ENCODE data around the gene KCNJ5. TPM values are rescaled to one million over a fixed set of nuclear protein-coding genes. Genes with fewer than 3 reads are reported as not detected.

Gene KCNJ5
- polyA plus RNA-seq, 2 of the 4 experiments (the other 2 are of a cell fraction) = 0.04 TPM; not detected in 1

DNA sequence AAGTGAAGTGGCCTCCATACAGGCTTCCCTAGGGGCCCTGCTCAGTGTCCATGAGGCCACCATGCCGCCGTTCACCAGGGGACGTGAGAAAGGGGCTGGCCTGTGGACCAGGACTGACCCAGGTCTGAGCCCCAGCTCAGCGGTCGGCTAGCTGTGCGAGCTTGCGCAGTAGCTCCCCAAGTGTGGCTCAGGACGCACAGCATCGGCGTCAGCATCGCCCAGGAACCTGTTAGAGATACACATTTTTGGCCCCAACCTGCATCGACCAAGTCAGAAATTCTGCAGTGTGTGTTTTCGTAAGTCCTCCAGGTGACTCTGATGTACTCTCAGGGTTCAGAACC, 51.1 kb downstream of the KCNJ5 start:
- no peak for FAIRE-seq
- H3K4me1 ChIP-seq = no peaks in the 10 kb centered on the region
- no peak overlapping the region for H3K4me2 ChIP-seq
- H3K4me3 ChIP-seq = no peak overlapping the region
- no peak for DNase-seq (ENCODE audit: low read depth in 1 of 2, low spot score in 1 of 2)
- TF ChIP-seq, protein P1, sequence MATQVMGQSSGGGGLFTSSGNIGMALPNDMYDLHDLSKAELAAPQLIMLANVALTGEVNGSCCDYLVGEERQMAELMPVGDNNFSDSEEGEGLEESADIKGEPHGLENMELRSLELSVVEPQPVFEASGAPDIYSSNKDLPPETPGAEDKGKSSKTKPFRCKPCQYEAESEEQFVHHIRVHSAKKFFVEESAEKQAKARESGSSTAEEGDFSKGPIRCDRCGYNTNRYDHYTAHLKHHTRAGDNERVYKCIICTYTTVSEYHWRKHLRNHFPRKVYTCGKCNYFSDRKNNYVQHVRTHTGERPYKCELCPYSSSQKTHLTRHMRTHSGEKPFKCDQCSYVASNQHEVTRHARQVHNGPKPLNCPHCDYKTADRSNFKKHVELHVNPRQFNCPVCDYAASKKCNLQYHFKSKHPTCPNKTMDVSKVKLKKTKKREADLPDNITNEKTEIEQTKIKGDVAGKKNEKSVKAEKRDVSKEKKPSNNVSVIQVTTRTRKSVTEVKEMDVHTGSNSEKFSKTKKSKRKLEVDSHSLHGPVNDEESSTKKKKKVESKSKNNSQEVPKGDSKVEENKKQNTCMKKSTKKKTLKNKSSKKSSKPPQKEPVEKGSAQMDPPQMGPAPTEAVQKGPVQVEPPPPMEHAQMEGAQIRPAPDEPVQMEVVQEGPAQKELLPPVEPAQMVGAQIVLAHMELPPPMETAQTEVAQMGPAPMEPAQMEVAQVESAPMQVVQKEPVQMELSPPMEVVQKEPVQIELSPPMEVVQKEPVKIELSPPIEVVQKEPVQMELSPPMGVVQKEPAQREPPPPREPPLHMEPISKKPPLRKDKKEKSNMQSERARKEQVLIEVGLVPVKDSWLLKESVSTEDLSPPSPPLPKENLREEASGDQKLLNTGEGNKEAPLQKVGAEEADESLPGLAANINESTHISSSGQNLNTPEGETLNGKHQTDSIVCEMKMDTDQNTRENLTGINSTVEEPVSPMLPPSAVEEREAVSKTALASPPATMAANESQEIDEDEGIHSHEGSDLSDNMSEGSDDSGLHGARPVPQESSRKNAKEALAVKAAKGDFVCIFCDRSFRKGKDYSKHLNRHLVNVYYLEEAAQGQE (IDR thresholded peaks at IDR 0.05) = no peak
- TF ChIP-seq EHMT2 (IDR thresholded peaks at IDR 0.05; ENCODE audit: low read depth) = no peak
- TF ChIP-seq RFX5 (IDR thresholded peaks at IDR 0.05) = no peak
- TF ChIP-seq ZSCAN20 (CRISPR knock-in tag; IDR thresholded peaks at IDR 0.05) = no peak
- TF ChIP-seq TP53 (CRISPR knock-in tag; IDR thresholded peaks at IDR 0.05) = no peak
- TF ChIP-seq NPAS2 (CRISPR knock-in tag; IDR thresholded peaks at IDR 0.05; ENCODE audit: borderline replicate concordance) = no peak
- TF ChIP-seq HOXB5 (CRISPR knock-in tag; IDR thresholded peaks at IDR 0.05) = no peak
- no peak for TF ChIP-seq CBX2 (IDR thresholded peaks at IDR 0.05; ENCODE audit: borderline replicate concordance, low read depth)
- TF ChIP-seq ZNF302 (CRISPR knock-in tag; IDR thresholded peaks at IDR 0.05) = no peak
- 93% methylated on average over 5 of the region's 13 CpGs for WGBS (ENCODE audit: missing lambda C conversion rate)
- POLR2A ChIA-PET = no interaction called here
- no peaks in the 10 kb centered on the region for H3K9me3 ChIP-seq
- CTCF ChIA-PET = interaction anchor here (0.5 to 6.4 kb wide), 3 partner anchors 14 to 97 kb away, joined by 3 to 26 read pairs (median 7); no protein-coding TSS in a partner anchor
- ATAC-seq = no peak
- no peak overlapping the region for H3K27ac ChIP-seq

GRCh38 chr11:128942817-128943427, 51.8 kb downstream of the KCNJ5 start, which contains the start of gene TP53AIP1:
TSS of gene TP53AIP1 (minus strand) at chr11:128942871. CDS start at chr11:128937818, 5,053 bp downstream.
- ChIA-PET POLR2A (no interaction called here), CTCF (interaction anchor here (1.1 to 6.4 kb wide), 3 partner anchors 14 to 58 kb away, joined by 3 to 26 read pairs (median 5); no protein-coding TSS in a partner anchor)
- no peak within 1 kb of the TSS for H3K4me3 ChIP-seq
- DNase-seq (ENCODE audit: low read depth in 1 of 2, low spot score in 1 of 2) (no peak), ATAC-seq (no peak), FAIRE-seq (no peak)
- no peaks in the 10 kb centered on the region for H3K4me1 ChIP-seq
- WGBS (ENCODE audit: missing lambda C conversion rate) = 86% methylated on average over 8 of the region's 21 CpGs
- no peak within 1 kb of the TSS for H3K27ac ChIP-seq
- TF ChIP-seq, protein P2, sequence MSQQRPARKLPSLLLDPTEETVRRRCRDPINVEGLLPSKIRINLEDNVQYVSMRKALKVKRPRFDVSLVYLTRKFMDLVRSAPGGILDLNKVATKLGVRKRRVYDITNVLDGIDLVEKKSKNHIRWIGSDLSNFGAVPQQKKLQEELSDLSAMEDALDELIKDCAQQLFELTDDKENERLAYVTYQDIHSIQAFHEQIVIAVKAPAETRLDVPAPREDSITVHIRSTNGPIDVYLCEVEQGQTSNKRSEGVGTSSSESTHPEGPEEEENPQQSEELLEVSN (IDR thresholded peaks at IDR 0.05; ENCODE audit: borderline replicate concordance, low read depth) = no peak
- no peak for TF ChIP-seq HEYL (CRISPR knock-in tag; IDR thresholded peaks at IDR 0.05)
- TF ChIP-seq RNF2 (IDR thresholded peaks at IDR 0.05; ENCODE audit: borderline replicate concordance, low read depth) = no peak
- H3K9me3 ChIP-seq = no peaks in the 10 kb centered on the region
- no peak within 1 kb of the TSS for H3K4me2 ChIP-seq

- Histone ChIP-seq H3K4me3 (no peak overlapping the region), H3K27ac (no peak overlapping the region), H3K4me2 (no peak overlapping the region), H3K4me1 (no peaks in the 10 kb centered on the region), H3K9me3 (no peaks in the 10 kb centered on the region)
- TF ChIP-seq FOXS1 (CRISPR knock-in tag; IDR thresholded peaks at IDR 0.05) (no peak), JUNB (IDR thresholded peaks at IDR 0.05) (no peak), ATOH8 (CRISPR knock-in tag; IDR thresholded peaks at IDR 0.05; ENCODE audit: low read depth) (no peak), CHD2 (IDR thresholded peaks at IDR 0.05; ENCODE audit: low read length, partially characterized antibody) (no peak), NPAS2 (CRISPR knock-in tag; IDR thresholded peaks at IDR 0.05; ENCODE audit: borderline replicate concordance) (no peak), PHF8 (IDR thresholded peaks at IDR 0.05; ENCODE audit: borderline replicate concordance, low read depth) (no peak), ZNF302 (CRISPR knock-in tag; IDR thresholded peaks at IDR 0.05) (no peak), RAD21 (conservative IDR thresholded peaks at IDR 0.05 in 1 of 2, IDR thresholded peaks at IDR 0.05 in 1 of 2) (no peak)
- TF ChIP-seq, protein P2 (IDR thresholded peaks at IDR 0.05; ENCODE audit: borderline replicate concordance, low read depth) = no peak
- TF ChIP-seq, protein P3, sequence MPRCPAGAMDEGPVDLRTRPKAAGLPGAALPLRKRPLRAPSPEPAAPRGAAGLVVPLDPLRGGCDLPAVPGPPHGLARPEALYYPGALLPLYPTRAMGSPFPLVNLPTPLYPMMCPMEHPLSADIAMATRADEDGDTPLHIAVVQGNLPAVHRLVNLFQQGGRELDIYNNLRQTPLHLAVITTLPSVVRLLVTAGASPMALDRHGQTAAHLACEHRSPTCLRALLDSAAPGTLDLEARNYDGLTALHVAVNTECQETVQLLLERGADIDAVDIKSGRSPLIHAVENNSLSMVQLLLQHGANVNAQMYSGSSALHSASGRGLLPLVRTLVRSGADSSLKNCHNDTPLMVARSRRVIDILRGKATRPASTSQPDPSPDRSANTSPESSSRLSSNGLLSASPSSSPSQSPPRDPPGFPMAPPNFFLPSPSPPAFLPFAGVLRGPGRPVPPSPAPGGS (IDR thresholded peaks at IDR 0.05) = no peak
- 78% methylated on average over 16 of the region's 16 CpGs for WGBS (ENCODE audit: missing lambda C conversion rate)
- ChIA-PET POLR2A (no interaction called here), CTCF (interaction anchor here (1.1 to 6.4 kb wide), 4 partner anchors 13 to 59 kb away, joined by 3 to 26 read pairs (median 11); no protein-coding TSS in a partner anchor)
- DNase-seq (ENCODE audit: low read depth in 1 of 2, low spot score in 1 of 2) (no peak), ATAC-seq (no peak), FAIRE-seq (no peak)
These were observed 52.3 kb downstream of the KCNJ5 start for GRCh38 chr11:128943428-128943976.

Data from A549 (cell line).